HT1080 (cell line): ENCODE measurements around the gene PIK3R3. TPM values are rescaled to one million over a fixed set of nuclear protein-coding genes. Genes with fewer than 3 reads are reported as not detected.

Experiments
- DNase-seq: peaks from one replicate; pipeline ENCODE4 v3.0.0-alpha.2; 2015; ENCODE audit warnings: low read depth
- total RNA-seq: library from RNA; depleted of rRNA; stranded (reverse); fragments of >200 nt; shearing (Covaris generic); gene quantifications from 2 replicates; pipeline ENCODE4 v1.2.3, GENCODE V29; 2014

Gene PIK3R3
- total RNA-seq, 1 experiment from 2014 or later, result 2.6 TPM

GRCh38 chr1:46030074-46030870 is 102.2 kb downstream of the PIK3R3 start:
- DNase-seq, result no peak

- no peak for DNase-seq
Observed at GRCh38 chr1:46027788-46028573, 104.4 kb downstream of the PIK3R3 start.

GRCh38 chr1:46026531-46026930 is 105.9 kb downstream of the PIK3R3 start:
- DNase-seq, result no peak

GRCh38 chr1:46021046-46021996 is 111.1 kb downstream of the PIK3R3 start:
- no peak for DNase-seq

- no peak for DNase-seq
Observed at GRCh38 chr1:46020010-46020409, 112.4 kb downstream of the PIK3R3 start.

GRCh38 chr1:46019348-46019747 is 113.1 kb downstream of the PIK3R3 start:
- no peak for DNase-seq

GRCh38 chr1:46017876-46018503 is 114.4 kb downstream of the PIK3R3 start:
- DNase-seq, result no peak

- no peak for DNase-seq
Observed at GRCh38 chr1:46013581-46013980, 118.8 kb downstream of the PIK3R3 start.

GRCh38 chr1:46012236-46012635 is 120.2 kb downstream of the PIK3R3 start:
- DNase-seq, result no peak

- DNase-seq, result no peak
Observed at GRCh38 chr1:46011121-46011695, 121.2 kb downstream of the PIK3R3 start.

GRCh38 chr1:46010611-46011010 is 121.8 kb downstream of the PIK3R3 start:
- no peak for DNase-seq

GRCh38 chr1:46008585-46008984 is 123.8 kb downstream of the PIK3R3 start:
- DNase-seq, result no peak

- DNase-seq, result no peak
Observed at GRCh38 chr1:46005594-46005993, 126.8 kb downstream of the PIK3R3 start.

GRCh38 chr1:46004492-46004891 is 127.9 kb downstream of the PIK3R3 start:
- no peak for DNase-seq

GRCh38 chr1:46003315-46003714 is 129.1 kb downstream of the PIK3R3 start:
- DNase-seq, result no peak

GRCh38 chr1:46002551-46003150 is 129.8 kb downstream of the PIK3R3 start:
- no peak for DNase-seq

- DNase-seq, result no peak
Observed at GRCh38 chr1:46001081-46001785, 131.2 kb downstream of the PIK3R3 start.

- DNase-seq, result no peak
Observed at GRCh38 chr1:45999507-45999906, 132.9 kb downstream of the PIK3R3 start.

- DNase-seq, result no peak
Observed at GRCh38 chr1:45998020-45998617, 134.3 kb downstream of the PIK3R3 start.
